Measurements from ENCODE around the gene GPD1L.

DNA sequence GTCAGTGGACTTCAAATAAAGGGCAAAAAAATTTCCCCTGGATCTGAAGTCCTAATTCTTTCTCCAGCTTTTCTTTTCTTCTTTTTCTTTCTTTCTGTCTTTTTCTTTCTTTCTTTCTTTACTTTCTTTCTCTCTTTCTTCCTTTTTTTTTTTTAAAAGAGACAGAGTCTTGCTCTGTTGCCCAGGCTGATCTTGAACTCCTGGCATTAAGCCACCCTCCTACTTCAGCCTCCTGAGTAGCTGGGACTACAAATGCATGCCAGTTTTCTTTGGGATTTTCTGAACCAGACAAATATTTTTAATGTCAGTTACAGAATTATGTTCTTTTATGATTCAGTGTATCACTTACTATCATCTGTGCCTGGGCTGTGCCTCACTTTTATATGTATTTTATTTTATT lies 86.7 kb downstream of the GPD1L start:
- TF ChIP-seq, protein P1, sequence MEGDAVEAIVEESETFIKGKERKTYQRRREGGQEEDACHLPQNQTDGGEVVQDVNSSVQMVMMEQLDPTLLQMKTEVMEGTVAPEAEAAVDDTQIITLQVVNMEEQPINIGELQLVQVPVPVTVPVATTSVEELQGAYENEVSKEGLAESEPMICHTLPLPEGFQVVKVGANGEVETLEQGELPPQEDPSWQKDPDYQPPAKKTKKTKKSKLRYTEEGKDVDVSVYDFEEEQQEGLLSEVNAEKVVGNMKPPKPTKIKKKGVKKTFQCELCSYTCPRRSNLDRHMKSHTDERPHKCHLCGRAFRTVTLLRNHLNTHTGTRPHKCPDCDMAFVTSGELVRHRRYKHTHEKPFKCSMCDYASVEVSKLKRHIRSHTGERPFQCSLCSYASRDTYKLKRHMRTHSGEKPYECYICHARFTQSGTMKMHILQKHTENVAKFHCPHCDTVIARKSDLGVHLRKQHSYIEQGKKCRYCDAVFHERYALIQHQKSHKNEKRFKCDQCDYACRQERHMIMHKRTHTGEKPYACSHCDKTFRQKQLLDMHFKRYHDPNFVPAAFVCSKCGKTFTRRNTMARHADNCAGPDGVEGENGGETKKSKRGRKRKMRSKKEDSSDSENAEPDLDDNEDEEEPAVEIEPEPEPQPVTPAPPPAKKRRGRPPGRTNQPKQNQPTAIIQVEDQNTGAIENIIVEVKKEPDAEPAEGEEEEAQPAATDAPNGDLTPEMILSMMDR (IDR thresholded peaks at IDR 0.05): no peak
- no peak for TF ChIP-seq POLR2AphosphoS5 (IDR thresholded peaks at IDR 0.05)
